COR-L47 (cell line): ENCODE data around the gene MAGEB17.
"Not testable (repeated sequence)": the region's sequence is repeated elsewhere in the genome, so short reads cannot be mapped to it uniquely, and the experiment has no call there.

ENCODE experiments used
- DNase-seq: peaks from one replicate; lab custom pipeline; 2025; lab: John Stamatoyannopoulos, UW

Gene MAGEB17

DNA sequence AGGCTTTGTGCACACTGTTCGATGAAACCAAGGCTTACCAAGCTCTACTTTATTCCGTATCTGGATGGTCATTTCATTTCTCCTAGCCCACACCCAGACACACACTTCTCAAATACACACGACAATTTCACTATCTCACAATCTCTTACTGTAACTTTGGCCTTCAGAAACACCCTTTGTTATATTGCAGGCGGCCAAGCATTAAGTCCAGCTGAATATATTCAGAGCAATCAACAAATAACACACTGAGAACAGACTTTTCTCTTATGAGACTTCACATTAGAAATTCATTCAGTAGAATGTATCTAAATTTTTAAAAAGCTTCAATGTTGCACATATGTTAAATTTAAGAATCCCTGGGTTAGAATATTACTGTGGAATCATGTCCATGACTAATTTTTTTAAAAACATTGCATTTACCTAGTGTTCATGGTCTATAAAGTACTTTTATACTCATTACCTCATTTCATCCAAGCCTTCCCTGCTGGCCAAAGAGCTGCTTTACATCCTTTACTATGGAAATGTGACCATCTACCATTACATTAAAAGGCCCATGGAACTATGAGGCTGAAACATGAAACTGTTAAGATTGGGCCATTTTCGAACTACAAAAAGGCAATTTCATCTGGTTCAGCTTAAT lies 10.5 kb upstream of the MAGEB17 start:
- DNase-seq: no peak

DNA sequence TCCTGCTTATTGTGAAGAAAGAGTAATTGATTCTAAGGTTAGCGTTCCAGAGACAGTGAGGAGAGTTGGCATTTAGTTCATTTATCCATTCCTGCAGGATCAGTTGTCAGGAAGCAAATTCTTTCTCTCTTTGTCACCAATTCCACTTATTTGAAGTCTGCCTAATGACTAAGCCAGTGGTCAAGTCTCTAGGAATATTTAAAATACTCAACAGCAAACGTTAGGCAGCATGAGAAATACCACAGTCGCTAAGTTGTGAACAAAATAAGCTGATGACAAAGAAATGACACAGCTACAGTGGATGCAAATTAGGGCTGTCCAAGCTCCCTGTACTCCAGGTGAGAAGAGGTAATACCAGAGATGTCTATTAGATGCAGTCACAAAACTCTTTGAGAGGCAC lies 6.6 kb upstream of the MAGEB17 start:
- no peak for DNase-seq

DNA sequence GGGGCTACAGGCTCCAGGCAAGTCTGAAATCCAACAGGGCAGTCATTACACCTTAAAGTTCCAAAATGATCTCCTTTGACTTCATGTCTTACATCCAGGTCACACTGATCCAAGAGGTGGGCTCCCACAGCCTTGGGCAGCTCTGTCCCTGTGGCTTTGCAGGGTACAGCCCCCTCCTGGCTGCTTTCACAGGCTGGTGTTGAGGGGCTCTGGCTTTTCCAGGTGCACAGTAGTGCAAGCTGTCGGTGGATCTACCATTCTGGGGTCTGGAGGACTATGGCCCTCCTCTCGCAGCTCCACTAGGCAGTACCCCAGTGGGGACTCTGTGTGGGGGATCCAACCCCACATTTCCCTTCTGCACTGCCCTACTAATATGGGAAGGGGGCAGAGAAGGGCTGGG lies 6.1 kb upstream of the MAGEB17 start:
- DNase-seq: not testable (repeated sequence)

DNA sequence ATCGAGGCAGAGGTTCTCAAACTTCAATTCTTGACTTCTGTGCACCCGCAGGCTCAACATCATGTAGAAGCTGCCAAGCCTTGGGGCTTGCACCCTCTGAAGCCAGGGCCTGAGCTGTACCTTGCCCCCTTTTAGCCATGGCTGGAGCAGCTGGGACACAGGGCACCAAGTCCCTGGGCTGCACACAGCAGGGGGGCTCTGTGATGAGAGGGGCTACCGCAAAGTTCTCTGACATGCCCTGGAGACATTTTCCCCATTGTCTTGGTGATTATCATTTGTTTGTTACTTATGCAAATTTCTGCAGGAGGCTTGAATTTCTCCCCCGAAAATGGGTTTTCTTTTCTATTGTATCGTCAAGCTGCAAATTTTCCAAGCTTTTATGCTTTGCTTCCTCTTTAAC lies 4.9 kb upstream of the MAGEB17 start:
- no peak for DNase-seq

DNA sequence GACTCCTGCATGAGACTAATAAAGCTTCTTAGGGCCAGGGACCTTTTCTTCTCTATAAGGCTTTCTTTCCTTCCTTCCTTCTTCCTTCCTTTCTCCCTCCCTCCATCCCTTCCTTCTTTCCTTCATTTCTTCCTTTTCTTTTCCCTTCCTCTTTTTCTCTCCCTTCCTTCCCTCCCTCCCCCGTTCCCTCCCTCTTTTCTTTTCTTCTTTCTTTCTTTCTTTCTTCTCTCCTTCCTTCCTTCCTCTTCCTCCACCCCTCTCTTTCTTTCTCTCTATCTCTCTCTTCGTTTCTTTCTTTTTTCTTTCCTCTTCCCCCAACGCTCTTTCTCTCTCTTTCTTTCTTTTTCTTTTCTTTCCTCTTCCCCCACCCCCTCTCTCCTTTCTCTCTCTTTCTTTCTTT lies 2.5 kb upstream of the MAGEB17 start:
- DNase-seq: no peak

DNA sequence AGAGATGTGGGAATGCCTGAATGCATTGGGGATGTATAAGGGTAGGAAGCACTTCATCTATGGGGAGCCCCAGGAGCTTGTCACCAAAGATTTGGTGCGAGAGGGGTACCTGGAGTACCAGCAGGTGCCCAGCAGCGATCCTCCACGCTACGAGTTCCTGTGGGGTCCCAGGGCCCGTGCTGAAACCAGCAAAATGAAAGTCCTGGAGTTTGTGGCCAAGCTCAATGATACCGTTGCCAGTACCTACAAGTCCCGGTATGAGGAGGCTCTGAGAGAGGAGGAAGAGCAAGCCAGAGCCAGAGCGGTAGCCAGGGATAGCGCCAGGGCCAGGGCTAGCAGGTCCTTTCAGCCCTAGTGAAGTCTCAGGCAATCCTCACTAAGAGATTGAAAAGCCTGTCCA lies 3.8 kb downstream of the MAGEB17 start:
- no peak for DNase-seq

DNA sequence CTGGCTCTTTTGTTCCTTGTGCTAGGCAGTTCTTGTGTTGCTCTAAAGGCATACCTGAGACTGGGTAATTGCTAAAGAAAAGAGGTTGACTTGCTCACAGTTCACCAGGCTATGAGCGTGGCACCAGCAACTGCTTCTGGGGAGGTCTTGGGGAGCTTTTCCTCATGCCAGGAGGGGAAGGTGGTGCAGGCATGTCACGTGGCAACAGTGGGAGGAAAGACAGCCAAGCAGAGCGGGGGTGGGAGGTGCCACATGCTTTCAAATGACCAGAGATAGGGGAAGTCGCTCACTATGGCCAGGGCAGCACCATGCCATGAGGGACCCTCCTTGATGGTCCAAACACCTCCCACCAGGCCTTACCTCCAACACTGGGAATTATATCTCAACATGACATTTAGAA lies 4.7 kb downstream of the MAGEB17 start:
- DNase-seq: no peak

DNA sequence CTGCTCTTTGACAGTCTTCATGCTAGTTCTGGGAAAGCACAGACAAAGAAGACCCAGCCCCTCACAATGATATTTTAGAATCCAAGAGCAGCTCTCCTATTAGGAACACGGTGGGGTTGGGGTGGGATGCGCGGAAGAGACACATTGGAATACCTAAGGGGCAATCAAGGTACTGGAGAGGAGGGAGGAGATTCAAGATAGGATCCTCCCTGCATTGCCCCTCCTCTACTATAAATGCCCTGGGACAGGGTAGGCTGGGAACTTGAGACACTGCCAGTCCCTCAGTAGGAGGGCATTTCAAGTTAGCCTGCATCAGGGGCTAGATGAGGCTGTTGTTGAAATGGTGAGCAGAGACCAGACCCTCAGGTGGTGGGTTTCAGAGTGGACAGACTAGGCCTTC lies 5.1 kb downstream of the MAGEB17 start:
- no peak for DNase-seq

DNA sequence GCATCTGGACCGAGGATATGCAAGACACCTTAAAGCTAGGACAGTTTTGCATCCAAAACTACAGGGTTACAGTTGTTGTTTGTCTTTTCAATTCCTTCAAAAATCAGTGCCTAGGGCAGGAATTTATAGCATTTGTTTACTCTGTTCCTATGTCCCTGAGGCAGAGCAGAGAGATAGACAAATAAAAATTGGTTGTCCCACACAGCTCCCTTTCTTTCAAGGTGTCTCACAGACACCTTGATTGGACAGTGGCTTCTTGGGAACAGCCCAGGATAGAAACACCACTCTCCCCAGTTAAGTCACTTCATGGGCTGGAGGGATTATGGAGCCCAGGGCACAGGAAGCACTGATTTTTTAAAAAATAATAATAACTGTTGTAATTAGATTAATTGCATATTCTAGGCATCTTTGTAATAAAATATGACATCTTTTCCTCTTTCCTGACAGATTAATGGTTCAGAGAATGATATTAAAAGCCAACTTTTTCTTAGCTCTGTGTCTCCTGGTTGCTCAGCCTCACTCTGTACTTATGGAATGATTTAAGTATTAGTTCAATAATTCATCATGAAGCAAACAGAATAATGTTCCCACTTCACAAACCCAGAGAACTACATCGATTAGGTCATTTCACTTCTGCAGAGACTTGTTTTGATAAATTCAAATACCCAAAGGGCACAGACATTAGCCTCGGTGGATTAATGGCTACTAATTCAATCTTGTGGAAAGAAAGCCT lies 8.2 kb downstream of the MAGEB17 start:
- DNase-seq: no peak

DNA sequence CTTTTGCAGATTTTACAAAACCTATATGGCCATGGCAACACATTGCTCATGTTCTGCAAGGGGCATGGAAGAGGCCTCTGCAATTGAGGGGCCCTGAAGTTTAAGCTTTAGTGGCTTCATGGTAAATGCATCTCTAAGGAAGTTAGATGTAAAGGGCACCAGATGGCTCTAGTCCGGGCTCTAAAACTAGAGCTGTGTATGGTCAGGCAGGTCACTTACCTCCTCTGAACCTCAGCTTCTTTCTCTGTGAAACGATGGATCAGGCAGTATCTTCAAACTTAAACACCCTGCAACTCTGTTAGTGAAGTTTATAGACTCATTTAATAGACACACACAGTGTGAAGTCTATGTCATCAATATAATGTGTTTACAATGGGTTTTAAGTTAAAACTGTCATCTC lies 10.0 kb downstream of the MAGEB17 start:
- DNase-seq: no peak

DNA sequence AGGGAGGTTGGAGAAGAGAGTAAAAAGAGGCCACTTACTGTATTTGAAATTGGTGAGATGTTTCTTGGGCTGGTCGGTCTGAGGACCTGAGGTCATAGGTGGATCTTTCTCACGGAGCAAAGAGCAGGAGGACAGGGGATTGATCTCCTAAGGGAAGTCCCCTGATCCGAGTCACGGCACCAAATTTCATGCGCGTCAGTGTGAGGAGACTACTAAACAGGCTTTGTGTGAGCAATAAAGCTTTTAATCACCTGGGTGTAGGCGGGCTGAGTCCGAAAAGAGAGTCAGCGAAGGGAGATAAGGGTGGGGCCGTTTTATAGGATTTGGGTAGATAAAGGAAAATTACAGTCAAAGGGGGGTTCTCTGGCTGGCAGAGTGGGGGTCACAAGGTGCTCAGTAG lies 16.6 kb downstream of the MAGEB17 start:
- DNase-seq: not testable (repeated sequence)

DNA sequence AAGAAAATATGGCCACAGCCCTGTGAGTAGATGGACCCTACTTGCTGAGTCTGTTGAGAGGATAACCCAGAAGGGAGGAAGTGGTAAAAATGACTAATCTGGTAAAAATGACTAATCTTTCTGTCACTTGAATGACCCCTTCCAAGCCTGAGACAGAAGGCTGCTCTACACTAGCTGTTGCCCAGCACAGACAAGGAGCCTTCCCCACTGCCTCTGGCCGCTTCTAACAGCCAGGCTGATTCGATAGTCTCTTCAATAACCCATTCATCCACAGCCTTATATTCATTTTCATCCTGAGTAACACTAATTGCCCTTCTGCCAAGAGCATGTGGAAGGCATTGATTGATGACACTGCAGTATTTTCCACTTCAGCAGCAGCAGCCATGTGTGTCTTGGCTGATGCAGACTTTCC lies 18.4 kb downstream of the MAGEB17 start:
- DNase-seq: no peak

DNA sequence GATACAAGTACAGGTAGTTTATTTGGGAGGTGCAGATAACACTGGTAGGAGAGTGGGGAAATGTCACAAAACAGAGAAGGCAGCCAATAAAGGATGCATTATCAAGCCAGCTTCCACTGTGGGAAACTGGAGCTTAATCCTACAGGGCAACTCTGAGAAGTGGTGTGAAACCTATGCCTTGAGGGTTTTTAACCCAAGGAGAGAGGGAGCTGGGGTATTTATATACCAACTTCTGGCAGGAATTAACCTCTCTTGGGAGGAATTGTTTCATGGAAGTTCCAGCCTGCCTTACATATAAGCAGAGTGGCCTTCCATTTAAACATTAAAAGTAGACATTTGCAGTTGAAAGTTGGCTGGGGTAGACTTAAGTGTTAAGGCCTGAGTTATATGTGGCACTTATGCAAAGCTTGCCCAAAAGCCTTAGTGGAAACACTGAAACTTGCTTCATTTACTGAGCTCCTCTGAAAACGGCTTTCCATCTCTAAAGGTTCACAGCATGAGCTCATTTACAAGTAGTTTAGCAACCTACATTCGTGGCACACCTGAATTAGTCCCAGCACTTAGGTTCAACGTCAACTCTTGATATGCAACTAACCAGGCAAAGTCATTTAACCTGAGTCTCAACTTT lies 19.2 kb downstream of the MAGEB17 start:
- no peak for DNase-seq

DNA sequence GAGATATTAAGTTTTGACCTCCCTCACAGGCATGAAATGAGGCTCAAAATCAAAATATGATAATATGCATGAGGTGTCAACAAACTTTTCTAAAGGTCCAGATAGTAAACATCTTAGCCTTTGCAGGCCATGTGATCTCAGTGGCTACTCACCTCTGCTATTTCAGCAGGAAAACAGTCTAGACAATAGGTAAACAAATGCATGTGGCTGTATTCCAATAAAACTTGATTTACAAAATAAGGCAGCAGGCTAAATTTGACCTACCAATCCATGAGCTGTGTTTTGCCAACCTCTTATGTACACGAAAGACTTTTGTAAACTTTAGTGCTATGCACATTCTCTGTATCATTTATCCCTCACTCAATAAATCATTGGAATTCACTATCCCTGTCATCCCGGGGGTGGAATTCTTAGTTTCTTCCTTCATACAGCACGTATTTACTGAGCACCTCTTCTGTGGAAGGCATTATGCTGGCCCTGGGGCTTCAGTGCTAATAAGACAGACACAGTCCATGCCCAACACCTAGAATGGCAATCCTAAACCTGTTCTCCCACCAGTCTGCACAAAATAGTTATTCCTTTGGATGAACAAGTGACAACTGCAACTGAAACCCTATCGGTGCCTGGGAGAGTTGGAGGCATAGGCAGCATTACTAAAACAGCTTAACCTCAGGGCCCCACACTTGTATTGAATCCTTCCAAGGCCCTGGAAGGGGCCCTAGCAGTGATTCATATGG lies 19.9 kb downstream of the MAGEB17 start:
- no peak for DNase-seq

DNA sequence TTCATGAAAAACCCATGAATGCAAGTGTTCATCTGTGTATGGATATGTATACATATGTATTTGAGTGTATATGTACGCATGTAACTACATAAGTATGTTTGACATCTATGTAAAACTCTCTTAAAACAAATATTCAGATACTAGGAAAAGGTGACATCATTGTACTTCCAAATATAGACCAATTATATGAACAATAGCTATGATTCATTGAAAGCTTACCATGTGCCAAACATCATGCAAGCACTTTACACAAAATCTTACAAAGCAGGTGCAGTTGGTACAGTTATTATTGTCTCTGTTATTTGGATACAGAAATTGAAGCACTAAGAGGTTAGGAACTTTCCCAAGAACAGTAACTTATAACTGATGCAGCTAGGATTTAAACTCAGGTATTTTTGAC lies 21.4 kb downstream of the MAGEB17 start:
- DNase-seq: no peak

DNA sequence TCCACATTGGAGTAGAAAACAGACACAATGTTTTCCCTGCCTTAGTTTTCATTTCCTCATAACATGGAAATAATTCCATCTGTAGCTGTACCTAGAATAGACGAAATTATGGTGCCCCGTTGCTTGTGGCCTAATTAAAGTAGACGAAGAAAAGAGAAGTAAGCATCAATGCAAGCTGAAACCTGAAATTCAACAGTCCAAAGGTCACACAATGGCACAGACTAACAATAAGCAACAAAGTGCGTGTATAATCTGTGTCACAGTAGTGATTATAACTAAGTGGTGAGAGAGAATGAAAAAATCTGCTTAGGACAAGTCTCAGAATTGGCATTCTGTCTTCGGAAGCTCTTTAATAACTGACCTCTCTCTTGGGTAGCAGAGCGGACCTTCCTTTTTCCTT lies 24.3 kb downstream of the MAGEB17 start:
- no peak for DNase-seq

DNA sequence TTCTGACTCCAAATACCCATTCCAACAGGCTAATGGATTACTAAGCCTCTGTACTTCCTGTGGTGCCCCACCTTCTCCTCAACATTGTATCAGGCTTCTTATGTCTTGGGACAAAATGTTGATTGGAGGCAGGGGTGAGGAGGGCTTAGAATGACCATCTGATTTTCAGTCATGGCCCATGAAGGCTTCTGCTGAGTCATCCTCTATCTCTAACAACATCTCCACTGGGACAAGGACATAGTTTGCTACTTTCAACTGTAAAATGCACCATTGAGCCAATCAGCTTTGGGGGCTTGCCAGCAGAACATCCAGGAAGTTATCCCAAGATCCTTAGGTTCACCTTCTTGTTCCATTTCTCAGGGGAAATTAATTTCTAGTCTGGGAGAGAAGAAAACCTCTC lies 29.5 kb downstream of the MAGEB17 start:
- no peak for DNase-seq

DNA sequence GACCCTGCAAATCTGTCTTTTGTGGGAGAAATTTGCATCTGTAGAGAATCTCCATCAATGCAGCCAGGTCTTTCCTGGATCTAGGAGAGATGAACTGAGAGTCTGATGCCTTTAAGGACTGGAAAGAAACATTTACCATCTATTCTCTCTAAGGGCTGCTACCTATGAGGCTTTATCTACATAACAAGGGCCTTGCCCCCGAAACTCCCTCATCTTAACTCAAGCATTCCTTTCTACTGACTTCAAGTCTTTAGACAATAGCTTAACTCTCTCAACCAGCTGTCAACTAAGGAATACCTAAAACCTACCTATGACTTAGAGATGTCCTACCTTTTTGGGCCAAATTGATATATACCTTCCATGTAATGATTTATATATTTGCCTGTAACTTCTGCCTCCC lies 32.1 kb downstream of the MAGEB17 start:
- DNase-seq: no peak

DNA sequence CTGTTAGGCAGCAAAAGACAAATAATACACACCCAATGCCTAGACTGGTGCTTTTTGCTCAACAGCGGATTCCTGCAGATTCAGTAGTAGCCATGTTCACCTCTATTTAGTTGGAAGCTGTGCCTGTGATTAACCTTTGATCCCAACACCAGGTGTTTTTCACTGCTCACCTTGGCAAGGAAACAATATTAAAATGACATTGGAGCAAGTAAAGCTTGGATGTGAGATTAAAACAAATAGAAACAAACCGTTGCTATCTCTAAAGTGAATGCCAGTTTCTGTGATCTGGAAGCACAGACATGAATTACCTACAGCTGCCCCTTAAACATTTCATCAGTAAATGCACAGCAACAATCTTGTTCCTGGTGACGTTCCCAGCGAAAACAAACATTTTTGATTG lies 35.7 kb downstream of the MAGEB17 start:
- DNase-seq: no peak

DNA sequence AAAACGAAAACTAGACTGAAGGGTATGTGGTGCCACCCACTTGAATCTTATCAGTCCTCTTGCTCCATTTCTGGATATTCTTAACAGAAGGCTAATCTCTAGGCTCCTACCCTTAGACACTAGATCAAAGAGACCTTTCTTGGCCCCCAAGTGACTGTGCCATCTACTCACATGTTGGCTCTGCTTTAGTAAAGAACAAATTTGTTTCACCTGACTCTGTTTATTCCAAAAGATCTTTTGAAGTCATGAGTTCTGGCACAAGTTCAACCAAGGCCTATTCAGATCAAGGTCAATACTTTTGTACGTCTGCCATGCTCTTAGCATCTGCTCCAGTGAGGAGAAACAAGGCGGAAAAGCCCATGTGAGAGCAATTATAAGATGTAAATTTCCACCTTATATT lies 37.3 kb downstream of the MAGEB17 start:
- no peak for DNase-seq

DNA sequence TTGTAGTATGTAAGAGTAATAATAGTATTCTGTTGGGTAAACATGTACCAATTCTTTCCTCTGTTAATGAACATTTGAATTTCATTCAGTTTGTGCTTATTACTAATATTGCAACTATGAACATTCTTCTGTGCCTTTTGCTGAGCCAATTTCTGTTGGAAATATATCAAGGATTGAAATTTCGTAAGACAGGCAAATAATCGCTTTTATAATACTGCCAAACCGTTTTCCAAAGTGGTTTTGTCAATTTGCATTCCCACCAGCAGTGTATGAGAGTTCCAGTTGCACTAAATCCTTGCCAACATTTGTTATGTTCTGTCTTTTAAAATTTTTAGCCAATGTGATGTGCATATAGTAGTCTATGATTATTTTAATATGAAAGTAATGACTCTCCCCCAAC lies 38.6 kb downstream of the MAGEB17 start:
- DNase-seq: no peak

DNA sequence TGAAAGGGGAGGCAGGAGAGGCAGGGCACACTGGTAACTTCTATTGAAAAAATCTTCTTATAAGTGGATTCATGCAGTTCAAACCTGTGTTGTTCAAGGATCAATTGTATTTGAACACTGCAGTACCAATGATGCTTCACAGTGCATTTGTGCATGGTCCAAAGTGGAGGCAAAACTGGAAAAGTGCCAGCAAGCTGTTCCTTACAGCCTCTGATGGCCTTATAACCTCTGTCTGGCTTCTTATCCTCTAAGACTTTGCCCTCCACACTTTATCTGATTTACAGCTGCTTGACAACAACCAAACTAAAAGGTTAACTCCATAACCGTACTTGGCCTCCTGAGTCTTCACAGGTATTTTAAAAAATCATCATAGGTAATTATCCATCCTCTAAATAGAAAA lies 40.4 kb downstream of the MAGEB17 start:
- DNase-seq: no peak

DNA sequence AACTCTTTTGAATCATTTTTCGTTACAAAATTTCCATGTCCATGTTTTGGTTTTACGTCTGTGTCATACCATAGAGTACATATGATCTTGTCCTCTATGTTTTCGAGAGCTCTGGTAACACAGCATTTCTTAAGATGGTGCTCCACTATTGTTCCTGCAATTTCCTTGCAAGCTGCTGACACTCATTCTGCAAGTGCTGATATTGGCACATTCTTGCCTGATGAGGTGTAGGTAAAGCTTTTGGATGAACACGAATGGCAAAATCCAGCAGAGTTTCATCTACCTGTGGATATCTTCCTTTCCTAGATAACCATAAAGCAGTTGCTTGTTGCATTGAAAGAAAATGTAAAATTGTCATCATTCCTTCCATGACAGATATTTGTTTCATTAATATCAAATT lies 41.3 kb downstream of the MAGEB17 start:
- DNase-seq: no peak
